ENCODE measurements around the gene MRTFA. TPM values are rescaled to one million over a fixed set of nuclear protein-coding genes. Genes with fewer than 3 reads are reported as not detected.
A peak's percentile ranks its signal among the peaks of the same experiment; 100 is the strongest.

Gene MRTFA
- total RNA-seq, 1 experiment from 2014 or later = 44.7 TPM

DNA sequence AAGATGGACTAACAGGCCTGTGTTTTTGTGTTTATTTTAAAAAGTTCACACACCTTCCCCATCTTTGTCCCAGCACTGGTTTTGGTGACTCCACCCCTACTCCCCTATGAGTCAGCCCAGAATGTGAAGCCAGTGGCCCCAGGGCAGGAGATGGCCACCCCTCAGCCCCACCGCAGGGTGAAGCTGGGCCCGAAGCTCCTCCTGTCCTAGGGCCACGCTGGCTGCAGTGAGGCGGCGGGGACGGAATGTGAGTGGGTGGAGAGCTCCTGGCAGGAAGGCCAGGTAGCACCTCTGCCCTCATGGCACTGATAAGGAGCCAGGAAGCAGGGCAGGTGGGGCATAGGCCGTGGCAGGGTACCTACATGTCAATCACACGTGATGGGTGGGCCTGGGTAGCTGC lies 226.2 kb downstream of the MRTFA start:
- ChIA-PET POLR2A (ENCODE audit: unreplicated experiment) (interaction anchor here (2.2 kb wide), 1 partner anchor 13 kb away, joined by 17 read pairs; no protein-coding TSS in a partner anchor), CTCF (interaction anchor here (0.6 to 0.7 kb wide), 2 partner anchors 14 to 1227 kb away, joined by 3 read pairs; no protein-coding TSS in a partner anchor)
- peaks cover 6% of the 10 kb centered on the region; the same call in 1 of the 2 replicates for H4K20me1 ChIP-seq (ENCODE audit: insufficient read depth)
- H3K27me3 ChIP-seq (ENCODE audit: insufficient read depth, low read depth) = no peaks in the 10 kb centered on the region
- no peaks in the 10 kb centered on the region for H3K79me2 ChIP-seq (ENCODE audit: low read depth)
- peaks cover 20% of the 10 kb centered on the region; the same call in 1 of the 2 replicates for H3K36me3 ChIP-seq (ENCODE audit: low read depth)
- no TSS peak for BruUV-seq (replicated peaks)
- H3K4me3 ChIP-seq = no peak overlapping the region
- H3K9me2 ChIP-seq (ENCODE audit: insufficient read depth) = no peaks in the 10 kb centered on the region
- peak overlapping the region; percentile 9 for H3K4me2 ChIP-seq
- intact Hi-C loops (cut with micrococcal nuclease; ENCODE audit: unreplicated experiment) = no loop called here
- H3K9me3 ChIP-seq (ENCODE audit: insufficient read depth, low read depth) = no peaks in the 10 kb centered on the region
- TF ChIP-seq, protein P1, sequence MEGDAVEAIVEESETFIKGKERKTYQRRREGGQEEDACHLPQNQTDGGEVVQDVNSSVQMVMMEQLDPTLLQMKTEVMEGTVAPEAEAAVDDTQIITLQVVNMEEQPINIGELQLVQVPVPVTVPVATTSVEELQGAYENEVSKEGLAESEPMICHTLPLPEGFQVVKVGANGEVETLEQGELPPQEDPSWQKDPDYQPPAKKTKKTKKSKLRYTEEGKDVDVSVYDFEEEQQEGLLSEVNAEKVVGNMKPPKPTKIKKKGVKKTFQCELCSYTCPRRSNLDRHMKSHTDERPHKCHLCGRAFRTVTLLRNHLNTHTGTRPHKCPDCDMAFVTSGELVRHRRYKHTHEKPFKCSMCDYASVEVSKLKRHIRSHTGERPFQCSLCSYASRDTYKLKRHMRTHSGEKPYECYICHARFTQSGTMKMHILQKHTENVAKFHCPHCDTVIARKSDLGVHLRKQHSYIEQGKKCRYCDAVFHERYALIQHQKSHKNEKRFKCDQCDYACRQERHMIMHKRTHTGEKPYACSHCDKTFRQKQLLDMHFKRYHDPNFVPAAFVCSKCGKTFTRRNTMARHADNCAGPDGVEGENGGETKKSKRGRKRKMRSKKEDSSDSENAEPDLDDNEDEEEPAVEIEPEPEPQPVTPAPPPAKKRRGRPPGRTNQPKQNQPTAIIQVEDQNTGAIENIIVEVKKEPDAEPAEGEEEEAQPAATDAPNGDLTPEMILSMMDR (conservative IDR thresholded peaks at IDR 0.05) = no peak
- no peak for TF ChIP-seq EZH2 (IDR thresholded peaks at IDR 0.05; ENCODE audit: low read depth)
- H3K4me1 ChIP-seq (replicated peaks; ENCODE audit: insufficient read depth) = peaks cover 13% of the 10 kb centered on the region
- no peak overlapping the region for H2AFZ ChIP-seq
- H3F3A ChIP-seq (ENCODE audit: insufficient read depth, low read depth) = peaks cover 28% of the 10 kb centered on the region; the same call in 1 of the 2 replicates
- peak overlapping the region; percentile 22; the same call in 1 of the 2 replicates for H3K27ac ChIP-seq
- peak; percentile 67 to 81 for DNase-seq

DNA sequence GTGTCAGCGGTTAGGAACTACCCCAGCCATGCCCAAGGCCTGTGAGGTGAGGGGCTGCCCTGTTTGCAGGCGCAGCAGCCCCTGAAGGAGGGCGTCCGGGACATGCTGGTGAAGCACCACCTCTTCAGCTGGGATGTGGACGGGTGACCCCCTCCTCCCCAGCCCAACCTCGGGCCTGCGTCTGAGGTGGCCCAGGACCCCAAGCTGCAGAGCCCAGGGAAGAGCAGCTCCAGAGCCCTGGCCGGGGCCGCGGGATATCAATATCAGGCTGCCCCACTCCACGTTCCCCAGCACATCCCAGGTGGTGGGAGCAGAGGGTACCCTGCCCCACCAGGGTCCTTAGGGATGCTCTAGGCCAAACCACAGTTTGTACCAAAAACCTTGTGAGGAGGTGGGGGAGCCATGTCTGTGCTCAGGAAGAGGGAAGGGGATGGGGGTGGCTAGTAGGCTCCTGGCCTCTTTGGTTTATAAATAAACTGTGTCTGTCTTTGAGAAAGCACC lies 226.9 kb downstream of the MRTFA start:
- DNase-seq = no peak
- no TSS peak for BruUV-seq (replicated peaks)
- no peaks in the 10 kb centered on the region for H3K9me3 ChIP-seq (ENCODE audit: insufficient read depth, low read depth)
- POLR2A ChIA-PET (ENCODE audit: unreplicated experiment) = interaction anchor here (0.6 kb wide), 1 partner anchor 64 kb away, joined by 9 read pairs; no protein-coding TSS in a partner anchor
- H3K4me2 ChIP-seq = peak overlapping the region; percentile 9
- H3F3A ChIP-seq (ENCODE audit: insufficient read depth, low read depth) = peaks cover 25% of the 10 kb centered on the region; the same call in 1 of the 2 replicates
- no peak overlapping the region for H2AFZ ChIP-seq
- no peaks in the 10 kb centered on the region for H3K79me2 ChIP-seq (ENCODE audit: low read depth)
- no peak overlapping the region for H3K4me3 ChIP-seq
- H3K27me3 ChIP-seq (ENCODE audit: insufficient read depth, low read depth) = no peaks in the 10 kb centered on the region
- peaks cover 13% of the 10 kb centered on the region for H3K4me1 ChIP-seq (replicated peaks; ENCODE audit: insufficient read depth)
- no peaks in the 10 kb centered on the region for H3K9me2 ChIP-seq (ENCODE audit: insufficient read depth)
- CTCF ChIA-PET = interaction anchor here (0.6 kb wide), 1 partner anchor 13 kb away, joined by 3 read pairs; no protein-coding TSS in a partner anchor
- H3K27ac ChIP-seq = no peak overlapping the region
- TF ChIP-seq EZH2 (IDR thresholded peaks at IDR 0.05; ENCODE audit: low read depth) = no peak
- TF ChIP-seq, protein P1 (conservative IDR thresholded peaks at IDR 0.05) = no peak
- peaks cover 6% of the 10 kb centered on the region; the same call in 1 of the 2 replicates for H4K20me1 ChIP-seq (ENCODE audit: insufficient read depth)
- H3K36me3 ChIP-seq (ENCODE audit: low read depth) = peaks cover 23% of the 10 kb centered on the region; the same call in 1 of the 2 replicates
- intact Hi-C loops (cut with micrococcal nuclease; ENCODE audit: unreplicated experiment) = no loop called here

DNA sequence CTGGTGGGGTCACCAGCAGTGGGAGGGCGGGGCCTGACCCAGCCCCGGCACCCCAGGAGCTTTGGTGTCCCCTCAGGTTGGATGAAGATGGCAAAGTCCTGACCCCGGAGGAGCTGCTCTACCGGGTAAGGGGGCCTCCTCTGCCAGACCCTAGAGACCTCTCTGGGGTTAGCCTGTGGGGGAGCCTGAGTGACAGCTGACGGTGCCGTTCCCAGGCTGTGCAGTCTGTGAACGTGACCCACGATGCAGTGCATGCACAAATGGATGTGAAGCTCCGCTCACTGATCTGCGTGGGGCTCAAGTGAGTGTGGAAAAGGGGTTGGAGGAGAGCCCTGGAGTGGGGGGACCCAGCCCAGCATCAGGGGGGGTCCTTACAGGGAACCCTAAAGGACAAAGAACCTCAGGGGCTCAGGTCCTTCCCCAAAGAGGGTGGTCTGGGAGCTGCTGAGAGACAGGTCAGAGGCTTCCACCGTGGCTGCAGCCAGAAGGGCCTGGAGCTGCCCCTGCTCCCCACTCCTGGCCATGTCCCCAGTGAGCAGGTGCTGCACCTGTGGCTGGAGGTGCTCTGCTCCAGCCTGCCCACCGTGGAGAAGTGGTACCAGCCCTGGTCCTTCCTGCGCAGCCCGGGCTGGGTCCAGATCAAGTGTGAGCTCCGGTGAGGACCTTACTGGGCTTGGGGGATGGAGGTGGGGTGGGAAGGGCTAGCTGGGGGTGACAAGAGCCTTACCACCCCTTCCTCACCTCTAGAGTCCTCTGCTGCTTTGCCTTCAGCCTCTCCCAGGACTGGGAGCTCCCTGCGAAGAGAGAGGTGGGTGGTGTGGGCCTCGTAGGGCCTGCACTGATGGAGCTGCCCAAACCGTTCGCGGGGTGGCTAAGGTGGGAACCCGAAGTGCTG lies 227.6 kb downstream of the MRTFA start:
- ChIA-PET CTCF (no interaction called here), POLR2A (ENCODE audit: unreplicated experiment) (no interaction called here)
- Histone ChIP-seq H3K9me2 (ENCODE audit: insufficient read depth) (no peaks in the 10 kb centered on the region), H4K20me1 (ENCODE audit: insufficient read depth) (peaks cover 6% of the 10 kb centered on the region; the same call in 1 of the 2 replicates), H3K79me2 (ENCODE audit: low read depth) (no peaks in the 10 kb centered on the region), H3K27ac (no peak overlapping the region), H3K27me3 (ENCODE audit: insufficient read depth, low read depth) (no peaks in the 10 kb centered on the region), H3K4me2 (no peak overlapping the region), H3K9me3 (ENCODE audit: insufficient read depth, low read depth) (no peaks in the 10 kb centered on the region), H2AFZ (no peak overlapping the region), H3K4me1 (replicated peaks; ENCODE audit: insufficient read depth) (peaks cover 13% of the 10 kb centered on the region), H3F3A (ENCODE audit: insufficient read depth, low read depth) (peaks cover 25% of the 10 kb centered on the region; the same call in 1 of the 2 replicates), H3K4me3 (no peak overlapping the region), H3K36me3 (ENCODE audit: low read depth) (peaks cover 26% of the 10 kb centered on the region; the same call in 1 of the 2 replicates)
- intact Hi-C loops (cut with micrococcal nuclease; ENCODE audit: unreplicated experiment) = no loop called here
- TF ChIP-seq, protein P1 (conservative IDR thresholded peaks at IDR 0.05) = no peak
- TF ChIP-seq EZH2 (IDR thresholded peaks at IDR 0.05; ENCODE audit: low read depth) = no peak
- no TSS peak for BruUV-seq (replicated peaks)
- no peak for DNase-seq

Data from PC-9 (cell line).